ENCODE measurements around the gene WNT3.
"Not testable (repeated sequence)": the region's sequence is repeated elsewhere in the genome, so short reads cannot be mapped to it uniquely, and the experiment has no call there.

The WNT3 gene

GRCh38 chr17:46764709-46765401 is 53.6 kb downstream of the WNT3 start:
- DNase-seq (ENCODE audit: low spot score): no peak

- DNase-seq (ENCODE audit: low spot score): no peak
Observed at GRCh38 chr17:46764000-46764708, 54.3 kb downstream of the WNT3 start.

- DNase-seq (ENCODE audit: low spot score): no peak
Observed at GRCh38 chr17:46763416-46763815, 55.1 kb downstream of the WNT3 start.

- no peak for DNase-seq (ENCODE audit: low spot score)
Observed at GRCh38 chr17:46759141-46759540, 59.4 kb downstream of the WNT3 start.

GRCh38 chr17:46758614-46759013 is 59.9 kb downstream of the WNT3 start:
- DNase-seq (ENCODE audit: low spot score): no peak

GRCh38 chr17:46757588-46757987 is 60.9 kb downstream of the WNT3 start:
- not testable (repeated sequence) for DNase-seq (ENCODE audit: low spot score)

- DNase-seq (ENCODE audit: low spot score): no peak
Observed at GRCh38 chr17:46756861-46757260, 61.6 kb downstream of the WNT3 start.

GRCh38 chr17:46756081-46756735 is 62.3 kb downstream of the WNT3 start:
- no peak for DNase-seq (ENCODE audit: low spot score)

GRCh38 chr17:46753776-46754175 is 64.7 kb downstream of the WNT3 start:
- DNase-seq (ENCODE audit: low spot score): no peak

GRCh38 chr17:46751425-46751824 is 67.1 kb downstream of the WNT3 start:
- no peak for DNase-seq (ENCODE audit: low spot score)

GRCh38 chr17:46745376-46745775 is 73.1 kb downstream of the WNT3 start:
- no peak for DNase-seq (ENCODE audit: low spot score)

- no peak for DNase-seq (ENCODE audit: low spot score)
Observed at GRCh38 chr17:46744441-46744840, 74.1 kb downstream of the WNT3 start.

GRCh38 chr17:46742565-46743270 is 75.8 kb downstream of the WNT3 start:
- DNase-seq (ENCODE audit: low spot score): peak; percentile 13

- no peak for DNase-seq (ENCODE audit: low spot score)
Observed at GRCh38 chr17:46741122-46741730, 77.3 kb downstream of the WNT3 start.

- DNase-seq (ENCODE audit: low spot score): no peak
Observed at GRCh38 chr17:46739982-46740381, 78.5 kb downstream of the WNT3 start.

GRCh38 chr17:46738544-46738943 is 79.9 kb downstream of the WNT3 start:
- no peak for DNase-seq (ENCODE audit: low spot score)

GRCh38 chr17:46737326-46737725 is 81.2 kb downstream of the WNT3 start:
- DNase-seq (ENCODE audit: low spot score): no peak

GRCh38 chr17:46736100-46736499 is 82.4 kb downstream of the WNT3 start:
- DNase-seq (ENCODE audit: low spot score): no peak

- DNase-seq (ENCODE audit: low spot score): no peak
Observed at GRCh38 chr17:46733837-46734475, 84.5 kb downstream of the WNT3 start.

GRCh38 chr17:46732754-46733398 is 85.6 kb downstream of the WNT3 start:
- no peak for DNase-seq (ENCODE audit: low spot score)

- no peak for DNase-seq (ENCODE audit: low spot score)
Observed at GRCh38 chr17:46732160-46732559, 86.3 kb downstream of the WNT3 start.

Data from COLO829 (cell line).